Endodermal cell (in vitro differentiated cells): ENCODE results near the gene NRXN3. TPM values are rescaled to one million over a fixed set of nuclear protein-coding genes. Genes with fewer than 3 reads are reported as not detected.

ENCODE experiments used
- DNase-seq: peaks from one replicate; pipeline ENCODE4 v3.0.0-alpha.2; 2017
- H3K27ac ChIP-seq: 2 replicates; pipeline ENCODE4 v1.5.1; 2013; ENCODE audit warnings: mild to moderate bottlenecking, low read depth, low read length, moderate library complexity
- H3K27me3 ChIP-seq: 2 replicates; pipeline ENCODE4 v1.6.1; 2013; ENCODE audit warnings: mild to moderate bottlenecking, low read length, moderate library complexity; ENCODE audit not compliant: insufficient read depth, control insufficient read depth, poor library complexity, severe bottlenecking
- H3K36me3 ChIP-seq: 2 replicates; pipeline ENCODE4 v1.7.0; 2013; ENCODE audit warnings: mild to moderate bottlenecking, low read length, moderate library complexity; ENCODE audit not compliant: control insufficient read depth, insufficient read depth
- H3K4me1 ChIP-seq: one replicate; pipeline ENCODE4 v1.7.0; 2013; ENCODE audit warnings: low read length; ENCODE audit not compliant: control insufficient read depth, insufficient read depth
- H3K4me3 ChIP-seq: 2 replicates; pipeline ENCODE4 v1.5.1; 2013; ENCODE audit warnings: mild to moderate bottlenecking, low read length, moderate library complexity
- H3K9ac ChIP-seq: 2 replicates; pipeline ENCODE4 v1.6.1; 2013; ENCODE audit warnings: mild to moderate bottlenecking, low read length, moderate library complexity; ENCODE audit not compliant: poor library complexity, severe bottlenecking; ENCODE audit errors: extremely low read depth
- H3K9me3 ChIP-seq: 2 replicates; pipeline ENCODE4 v1.6.1; 2013; ENCODE audit warnings: mild to moderate bottlenecking, low read length, moderate library complexity; ENCODE audit not compliant: control insufficient read depth
- H3K27ac Mint-ChIP-seq: 2 replicates; pipeline ENCODE4 v1.8.0; 2020; ENCODE audit warnings: mixed read lengths
- H3K27me3 Mint-ChIP-seq: 2 replicates; pipeline ENCODE4 v1.8.0; 2021; ENCODE audit warnings: mild to moderate bottlenecking, mixed read lengths; ENCODE audit not compliant: insufficient read depth
- H3K36me3 Mint-ChIP-seq: 2 replicates; pipeline ENCODE4 v1.8.0; 2020; ENCODE audit warnings: low read depth, mixed read lengths
- H3K4me1 Mint-ChIP-seq: 2 replicates; pipeline ENCODE4 v1.8.0; 2020; ENCODE audit warnings: mixed read lengths
- H3K4me3 Mint-ChIP-seq: 2 replicates; pipeline ENCODE4 v1.8.0; 2020; ENCODE audit warnings: mild to moderate bottlenecking, moderate library complexity, mixed read lengths
- H3K9me3 Mint-ChIP-seq: 2 replicates; pipeline ENCODE4 v1.8.0; 2020; ENCODE audit warnings: mild to moderate bottlenecking, mixed read lengths
- WGBS, 2 experiments: methylation state at CpG; one replicate each; pipeline versions ENCODE4 v1.1.5 to v1.1.7; 2013; ENCODE audit warnings: missing lambda C conversion rate in 2 of 2, mixed read lengths in 1 of 2; ENCODE audit not compliant: insufficient coverage in 1 of 2, insufficient read length in 1 of 2; 5-methylcytosine and 5-hydroxymethylcytosine counted together
- total RNA-seq, 2 donors: library from RNA; stranded (reverse); fragmentation: NEBNext Ultra II Directional in 1 of 2; extraction: Animal tissue kit (Norgen Biotek cat#: 25700) in 1 of 2; gene quantifications; 2 replicates in 1 of 2; 3 replicates in 1 of 2; pipeline ENCODE4 v1.2.1, GENCODE V29; 2021
- TF ChIP-seq, protein P1 (sequence below): fragments of 200-600 bp; sonication (generic); conservative IDR thresholded peaks from 2 replicates; pipeline ENCODE4 v1.5.0; 2021; ENCODE audit warnings: antibody characterized with exemption, mild to moderate bottlenecking

Gene NRXN3
- total RNA-seq, 2 donors from 2014 or later, result 20.9 to 21.4 TPM

- 87 to 96% methylated on average over 6 to 7 of the region's 7 CpGs for WGBS, 2 experiments
- Mint-ChIP-seq H3K27ac (no peak overlapping the region), H3K36me3 (no peaks in the 10 kb centered on the region), H3K27me3 (no peaks in the 10 kb centered on the region), H3K9me3 (no peaks in the 10 kb centered on the region), H3K4me3 (no peak overlapping the region), H3K4me1 (peaks cover 7% of the 10 kb centered on the region)
- Histone ChIP-seq H3K4me3 (no peak overlapping the region), H3K4me1 (no peaks in the 10 kb centered on the region), H3K36me3 (no peaks in the 10 kb centered on the region), H3K9me3 (no peaks in the 10 kb centered on the region), H3K27me3 (no peaks in the 10 kb centered on the region), H3K27ac (no peak overlapping the region), H3K9ac (no peak overlapping the region)
- DNase-seq, result no peak
- TF ChIP-seq, protein P1, sequence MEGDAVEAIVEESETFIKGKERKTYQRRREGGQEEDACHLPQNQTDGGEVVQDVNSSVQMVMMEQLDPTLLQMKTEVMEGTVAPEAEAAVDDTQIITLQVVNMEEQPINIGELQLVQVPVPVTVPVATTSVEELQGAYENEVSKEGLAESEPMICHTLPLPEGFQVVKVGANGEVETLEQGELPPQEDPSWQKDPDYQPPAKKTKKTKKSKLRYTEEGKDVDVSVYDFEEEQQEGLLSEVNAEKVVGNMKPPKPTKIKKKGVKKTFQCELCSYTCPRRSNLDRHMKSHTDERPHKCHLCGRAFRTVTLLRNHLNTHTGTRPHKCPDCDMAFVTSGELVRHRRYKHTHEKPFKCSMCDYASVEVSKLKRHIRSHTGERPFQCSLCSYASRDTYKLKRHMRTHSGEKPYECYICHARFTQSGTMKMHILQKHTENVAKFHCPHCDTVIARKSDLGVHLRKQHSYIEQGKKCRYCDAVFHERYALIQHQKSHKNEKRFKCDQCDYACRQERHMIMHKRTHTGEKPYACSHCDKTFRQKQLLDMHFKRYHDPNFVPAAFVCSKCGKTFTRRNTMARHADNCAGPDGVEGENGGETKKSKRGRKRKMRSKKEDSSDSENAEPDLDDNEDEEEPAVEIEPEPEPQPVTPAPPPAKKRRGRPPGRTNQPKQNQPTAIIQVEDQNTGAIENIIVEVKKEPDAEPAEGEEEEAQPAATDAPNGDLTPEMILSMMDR, result no peak
Measured at GRCh38 chr14:79437951-79438350, 1267.8 kb downstream of the NRXN3 start.

DNA sequence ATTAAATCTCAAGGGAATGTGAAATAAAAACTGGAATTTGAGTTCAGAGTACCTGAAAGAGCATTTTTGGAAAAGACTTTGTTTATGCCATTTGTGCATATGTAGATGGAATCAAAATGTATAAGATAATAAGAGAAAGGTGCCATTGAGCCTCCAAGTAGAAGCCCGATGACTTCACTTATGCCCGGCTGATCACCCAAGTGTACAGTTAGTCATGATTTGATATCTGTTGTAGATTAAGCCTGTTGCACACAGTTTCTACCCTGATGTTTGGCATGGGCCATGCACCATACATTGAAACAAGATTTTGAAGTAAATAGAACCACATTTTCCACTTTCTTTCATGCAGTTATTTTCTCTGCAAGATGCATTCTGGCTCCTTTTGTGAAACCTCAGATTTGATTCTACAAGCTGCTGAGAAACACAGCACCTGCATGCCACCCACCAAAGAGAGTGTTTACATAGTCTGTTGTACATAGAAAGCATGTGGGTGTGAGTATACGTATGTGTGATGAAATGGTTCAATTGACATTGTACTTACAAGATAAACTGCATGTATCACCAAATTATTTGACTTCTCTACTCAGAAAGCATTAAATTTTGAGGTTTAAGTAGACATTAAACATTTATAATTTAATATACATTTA is 1268.6 kb downstream of the NRXN3 start:
- Histone ChIP-seq H3K9ac (no peak overlapping the region), H3K27ac (no peak overlapping the region), H3K27me3 (no peaks in the 10 kb centered on the region), H3K36me3 (no peaks in the 10 kb centered on the region), H3K4me1 (no peaks in the 10 kb centered on the region), H3K4me3 (no peak overlapping the region), H3K9me3 (no peaks in the 10 kb centered on the region)
- Mint-ChIP-seq H3K27ac (no peak overlapping the region), H3K4me3 (no peak overlapping the region), H3K36me3 (no peaks in the 10 kb centered on the region), H3K4me1 (peaks cover 7% of the 10 kb centered on the region), H3K9me3 (no peaks in the 10 kb centered on the region), H3K27me3 (no peaks in the 10 kb centered on the region)
- no peak for DNase-seq
- WGBS, 2 experiments, result 91% methylated on average over 2 of the region's 3 CpGs; no CpG with 5 or more reads in 1 of the 2 experiments
- TF ChIP-seq, protein P1, result no peak

DNA sequence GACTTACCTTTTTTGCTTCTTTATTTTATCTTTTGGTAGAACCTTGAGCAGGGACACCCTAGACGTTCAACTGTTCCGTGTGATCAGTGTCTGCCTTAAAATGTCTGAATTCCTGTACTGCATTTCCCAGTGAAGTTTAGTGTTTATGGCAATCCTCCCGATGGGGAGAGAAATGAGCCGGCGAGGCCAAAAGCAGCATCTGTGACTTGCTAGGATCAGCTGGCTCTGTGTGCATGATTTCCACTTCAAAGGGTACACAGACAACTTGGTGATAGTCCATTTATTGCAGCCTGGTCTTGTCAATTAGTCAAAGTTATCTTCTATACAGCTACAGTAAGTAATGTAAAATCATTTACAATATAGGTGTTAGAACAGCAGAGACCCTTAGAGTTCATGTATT is 1272.6 kb downstream of the NRXN3 start:
- TF ChIP-seq, protein P1, result no peak
- Mint-ChIP-seq H3K9me3 (no peaks in the 10 kb centered on the region), H3K4me3 (no peak overlapping the region), H3K4me1 (no peaks in the 10 kb centered on the region), H3K36me3 (no peaks in the 10 kb centered on the region), H3K27me3 (no peaks in the 10 kb centered on the region), H3K27ac (no peak overlapping the region)
- DNase-seq, result no peak
- Histone ChIP-seq H3K9me3 (no peaks in the 10 kb centered on the region), H3K27me3 (no peaks in the 10 kb centered on the region), H3K4me1 (no peaks in the 10 kb centered on the region), H3K9ac (no peak overlapping the region), H3K4me3 (no peak overlapping the region), H3K36me3 (no peaks in the 10 kb centered on the region), H3K27ac (no peak overlapping the region)
- WGBS, 2 experiments, result 90 to 95% methylated on average over 4 to 5 of the region's 5 CpGs
